GM18951 (cell line): ENCODE data around the gene ZC3H12C.
"Not testable (repeated sequence)": the region's sequence is repeated elsewhere in the genome, so short reads cannot be mapped to it uniquely, and the experiment has no call there.

Source experiments
- POLR2A ChIP-seq: IDR thresholded peaks from 4 replicates; pipeline ENCODE4 v1.6.1; 2011; ENCODE audit warnings: mild to moderate bottlenecking; ENCODE audit not compliant: insufficient read length, insufficient read depth; ENCODE audit errors: extremely low read depth
- in situ Hi-C: fragments of 300-500 bp; cut with MboI; formaldehyde crosslinking; loops from one replicate; pipeline ENCODE4 v1.12.0; 2022; ENCODE audit warnings: low sequenced_read_pairs, mixed read lengths, inconsistent platforms; ENCODE audit not compliant: unreplicated experiment

Gene ZC3H12C

GRCh38 chr11:110092515-110093406, at the start of gene ZC3H12C:
Gene ZC3H12C (plus strand): TSS chr11:110093392. CDS start chr11:110093412, 20 bp downstream.
- in situ Hi-C loops, result loop anchor here (10.0 kb wide), 1 partner anchor 138 kb away; no protein-coding TSS in a partner anchor
- peak; percentile 69 for TF ChIP-seq POLR2A

- no peak for TF ChIP-seq POLR2A
- in situ Hi-C loops, result no loop called here
Observed at GRCh38 chr11:110044226-110044968, 48.8 kb upstream of the ZC3H12C start.

GRCh38 chr11:110046775-110047380, 46.3 kb upstream of the ZC3H12C start:
- no peak for TF ChIP-seq POLR2A
- in situ Hi-C loops, result no loop called here

- in situ Hi-C loops, result no loop called here
- no peak for TF ChIP-seq POLR2A
Observed at GRCh38 chr11:110049501-110050200, 43.5 kb upstream of the ZC3H12C start.

DNA sequence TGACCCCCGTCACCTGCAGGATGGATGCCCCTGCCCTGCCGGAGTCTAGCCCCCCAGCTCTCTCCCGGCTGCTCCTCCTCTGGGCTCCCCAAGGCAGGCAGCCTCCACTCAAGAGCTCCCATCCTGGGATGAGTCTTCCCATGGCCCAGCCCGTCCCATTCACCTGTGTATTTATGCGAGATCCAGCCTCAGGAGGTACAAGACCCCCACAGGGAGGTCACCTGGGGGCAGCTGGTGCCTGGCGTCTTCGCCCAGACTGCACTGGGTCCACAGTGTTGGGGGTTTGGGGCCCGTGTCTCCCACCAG, 43.0 kb upstream of the ZC3H12C start:
- TF ChIP-seq POLR2A, result no peak
- in situ Hi-C loops, result no loop called here

DNA sequence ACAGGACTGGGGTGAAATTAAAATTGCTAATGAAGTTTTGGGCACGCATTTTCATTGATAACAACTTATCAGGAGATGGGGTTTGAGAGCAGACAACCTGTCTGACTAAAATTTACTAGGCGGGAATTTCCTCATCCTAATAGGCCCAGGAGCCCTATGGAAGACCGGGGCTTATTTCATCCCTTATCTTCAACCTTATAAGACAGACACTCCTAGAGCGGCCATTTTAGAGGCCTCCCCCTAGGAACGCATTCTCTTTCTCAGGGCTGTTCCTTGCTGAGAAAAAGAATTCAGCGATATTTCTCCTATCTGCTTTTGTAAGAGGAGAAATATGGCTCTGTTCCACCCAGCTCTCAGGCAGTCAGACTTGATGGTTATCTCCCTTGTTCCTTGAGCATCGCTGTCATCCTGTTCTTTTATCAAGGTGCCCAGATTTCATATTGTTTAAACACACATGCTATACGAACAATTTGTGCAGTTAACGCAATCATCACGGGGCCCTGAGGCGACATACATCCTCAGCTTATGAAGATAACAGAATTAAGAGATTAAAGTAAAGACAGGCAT, 39.3 kb upstream of the ZC3H12C start:
- in situ Hi-C loops, result no loop called here
- no peak for TF ChIP-seq POLR2A

- in situ Hi-C loops, result no loop called here
- TF ChIP-seq POLR2A, result no peak
Observed at GRCh38 chr11:110056956-110057355, 36.2 kb upstream of the ZC3H12C start.

DNA sequence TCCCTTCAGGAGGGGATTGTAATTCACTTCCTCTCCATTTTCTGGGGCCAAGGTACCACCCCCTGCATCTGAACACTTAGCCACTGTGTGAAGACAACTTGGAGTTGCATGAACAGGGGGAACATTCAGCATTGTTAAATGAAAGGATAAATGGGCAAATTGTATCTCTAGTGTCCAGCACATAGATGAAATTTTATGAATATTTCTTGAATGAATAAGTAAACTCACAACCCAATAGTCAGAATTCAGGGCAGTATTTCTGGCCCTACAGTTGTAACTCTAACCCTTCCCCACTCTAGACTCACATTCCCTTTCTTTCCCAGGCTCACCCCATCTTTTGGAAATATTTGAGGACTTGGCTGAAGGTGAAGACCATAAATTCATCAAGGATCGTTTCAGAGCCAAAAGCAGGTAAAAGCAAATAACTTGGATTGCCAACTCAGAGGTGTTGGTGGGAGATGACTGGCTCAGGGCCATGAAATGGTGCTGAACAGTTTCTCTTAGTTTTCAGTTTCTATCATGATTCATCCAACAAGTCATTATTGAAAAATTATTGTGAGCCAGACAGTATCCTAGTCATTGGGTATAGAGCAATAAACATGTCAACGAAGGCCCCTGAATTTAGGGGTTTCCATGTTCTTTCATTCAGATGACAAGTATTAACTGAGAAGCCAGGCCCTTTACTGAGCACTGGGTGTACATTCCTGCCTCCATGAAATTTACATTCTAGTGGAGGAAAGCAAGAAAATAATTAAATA, 33.3 kb upstream of the ZC3H12C start:
- in situ Hi-C loops, result no loop called here
- no peak for TF ChIP-seq POLR2A

GRCh38 chr11:110061296-110061695, 31.9 kb upstream of the ZC3H12C start:
- in situ Hi-C loops, result no loop called here
- no peak for TF ChIP-seq POLR2A

DNA sequence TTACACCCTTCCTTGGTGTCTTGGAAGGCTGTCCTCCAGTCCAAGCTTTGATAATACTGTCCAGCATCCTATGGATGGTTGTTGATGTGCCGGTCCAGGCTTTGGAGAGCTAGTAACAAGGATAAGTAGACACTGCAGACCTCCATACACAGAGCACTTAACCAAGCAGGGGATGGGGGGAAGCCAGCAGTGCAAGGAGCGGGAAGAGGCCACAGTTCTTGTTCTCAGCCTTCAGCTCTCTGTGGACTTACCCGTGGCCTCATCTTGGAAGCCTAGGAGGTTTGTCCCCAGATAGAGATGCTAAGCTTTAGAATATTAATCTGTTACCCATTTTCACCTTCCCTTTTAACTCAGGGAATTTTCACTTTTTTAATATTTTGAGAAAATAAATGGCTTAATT, 30.9 kb upstream of the ZC3H12C start:
- in situ Hi-C loops, result no loop called here

GRCh38 chr11:110065189-110065588, 28.0 kb upstream of the ZC3H12C start:
- TF ChIP-seq POLR2A, result no peak
- in situ Hi-C loops, result no loop called here

More for the DNA sequence above, 30.9 kb upstream of the ZC3H12C start:
- TF ChIP-seq POLR2A, result no peak

DNA sequence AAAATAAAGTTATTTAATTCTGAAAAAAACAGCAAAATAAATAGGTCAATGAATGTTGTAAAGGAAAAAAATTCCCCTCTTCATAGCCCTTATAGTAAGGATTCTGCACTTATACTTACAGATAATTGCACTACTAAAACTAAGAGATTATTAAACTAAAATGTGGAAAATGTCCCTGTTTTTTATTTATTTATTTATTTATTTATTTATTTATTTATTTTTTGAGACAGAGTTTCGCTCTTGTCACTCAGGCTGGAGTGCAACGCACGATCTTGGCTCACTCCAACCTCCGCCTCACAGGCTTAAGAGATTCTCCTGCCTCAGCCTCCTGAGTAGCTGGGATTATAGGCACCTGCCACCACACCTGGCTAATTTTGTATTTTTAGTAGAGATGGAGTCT, 25.2 kb upstream of the ZC3H12C start:
- in situ Hi-C loops, result not testable (repeated sequence)
